Pulmonary artery endothelial cell (primary cell): ENCODE results near the gene RELA. TPM values are rescaled to one million over a fixed set of nuclear protein-coding genes. Genes with fewer than 3 reads are reported as not detected.
"Not testable (repeated sequence)": the region's sequence is repeated elsewhere in the genome, so short reads cannot be mapped to it uniquely, and the experiment has no call there.

Experiments used
- DNase-seq: peaks from one replicate; pipeline ENCODE4 v3.0.0-alpha.2; 2011; ENCODE audit warnings: low read depth, low spot score
- total RNA-seq: library from RNA; depleted of rRNA; stranded (reverse); fragments of >200 nt; gene quantifications from 2 replicates; pipeline ENCODE4 v1.2.3, GENCODE V29; 2014

RELA gene
- total RNA-seq, 1 donor from 2014 or later, result 20.0 TPM

DNA sequence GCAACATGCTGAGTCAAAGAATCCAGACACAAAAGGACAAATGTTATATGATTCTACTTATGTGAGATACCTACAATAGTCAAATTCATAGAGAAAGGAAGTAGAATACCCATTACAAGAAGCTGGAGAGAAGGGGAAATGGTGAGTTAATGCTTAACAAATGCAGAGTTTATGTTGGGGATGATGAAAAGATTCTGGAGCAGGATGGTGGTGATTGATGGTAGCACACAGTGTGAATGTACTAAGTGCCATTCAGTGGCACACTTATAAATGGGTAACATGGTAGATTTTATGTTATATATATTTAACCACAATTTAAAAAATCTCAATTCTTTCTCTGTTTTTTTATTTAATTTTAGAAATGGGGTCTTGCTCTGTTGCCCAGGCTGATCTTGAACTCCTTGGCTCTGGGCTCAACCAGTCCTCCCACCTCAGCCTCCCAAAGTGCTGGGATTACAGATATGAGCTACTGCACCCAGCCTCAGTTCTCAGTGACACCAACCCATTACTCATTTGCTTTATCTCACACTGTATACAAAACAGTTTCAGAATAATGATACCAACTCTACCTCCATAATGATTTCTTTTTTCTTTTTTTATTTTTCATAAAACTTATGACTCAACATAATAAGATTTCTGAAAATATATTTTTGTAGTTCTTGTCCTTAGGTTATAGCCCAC is 9.6 kb upstream of the RELA start:
- no peak for DNase-seq

DNA sequence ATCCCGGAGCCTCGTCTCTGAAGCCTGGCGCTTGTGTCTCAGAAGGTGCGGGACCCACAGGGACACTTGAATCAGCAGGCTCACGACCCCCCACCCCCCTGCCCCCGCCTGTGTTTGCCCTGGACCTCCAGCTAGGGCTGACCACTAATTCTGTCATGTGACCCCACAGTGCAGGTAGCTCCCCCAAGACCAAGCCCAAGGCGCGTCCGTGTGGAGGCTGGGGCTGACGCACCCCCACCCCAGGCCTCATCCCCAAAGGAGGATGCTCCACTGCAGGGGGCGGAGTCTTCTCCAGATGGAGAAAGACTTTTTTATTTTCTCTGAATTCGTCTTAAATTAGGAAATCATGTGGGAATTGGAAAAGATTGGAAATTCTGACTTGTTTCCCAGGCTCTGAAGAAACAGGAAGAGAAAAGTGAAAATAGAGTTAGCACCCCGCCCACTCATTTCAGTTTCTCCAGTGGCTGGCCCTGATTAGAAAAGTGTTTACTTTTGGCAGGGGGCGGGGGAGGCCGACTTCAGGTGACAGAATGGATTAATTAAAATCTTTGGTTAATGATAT is 1.0 kb upstream of the RELA start:
- no peak for DNase-seq

DNA sequence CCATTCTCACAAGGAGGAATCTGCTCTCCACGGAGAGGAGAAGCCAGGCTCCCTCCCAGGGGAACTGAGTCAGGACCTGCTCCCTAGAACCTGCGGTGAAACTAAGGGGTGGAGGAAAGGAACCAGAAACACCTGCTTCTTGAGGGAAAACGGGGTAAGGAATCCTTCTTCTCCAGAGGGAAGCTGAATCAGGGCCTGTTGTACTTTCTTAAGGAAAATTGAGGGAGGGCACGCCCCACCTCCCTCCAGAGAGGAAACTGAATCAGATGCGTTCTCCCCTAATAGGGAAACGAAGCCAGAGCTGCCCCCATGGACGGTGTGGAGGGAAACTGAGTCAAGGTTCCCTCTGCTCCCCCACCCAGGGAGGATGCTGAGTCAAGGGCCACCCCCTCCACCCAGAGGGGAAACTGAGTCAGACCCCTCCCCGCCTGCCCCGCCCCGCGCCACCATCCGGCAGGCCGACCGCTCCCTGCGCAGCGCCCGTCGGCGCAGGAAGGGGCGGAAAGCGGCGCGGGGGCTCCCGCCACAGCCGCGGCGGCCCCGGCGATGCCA is 393 bp downstream of the RELA start:
- DNase-seq, result no peak

DNA sequence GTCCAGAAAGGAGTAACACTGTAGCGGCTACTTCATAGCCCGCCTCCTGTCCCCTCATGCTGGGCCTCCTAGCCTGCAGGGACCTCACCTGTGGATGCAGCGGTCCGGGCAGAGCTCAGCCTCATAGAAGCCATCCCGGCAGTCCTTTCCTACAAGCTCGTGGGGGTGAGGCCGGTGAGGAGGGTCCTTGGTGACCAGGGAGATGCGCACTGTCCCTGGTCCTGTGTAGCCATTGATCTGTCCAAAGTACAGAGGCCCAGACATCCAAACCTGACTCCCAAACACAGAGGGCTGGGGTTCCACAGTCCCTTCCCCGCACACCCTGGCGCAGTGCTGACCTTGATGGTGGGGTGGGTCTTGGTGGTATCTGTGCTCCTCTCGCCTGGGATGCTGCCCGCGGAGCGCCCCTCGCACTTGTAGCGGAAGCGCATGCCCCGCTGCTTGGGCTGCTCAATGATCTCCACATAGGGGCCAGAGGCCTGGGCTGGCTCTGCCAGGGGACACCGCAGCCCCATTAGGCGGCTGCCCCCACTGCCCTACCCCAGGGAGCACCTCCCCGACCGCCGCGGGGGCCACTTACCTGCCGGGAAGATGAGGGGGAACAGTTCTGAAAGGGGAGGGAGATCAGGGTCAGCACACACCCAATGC is 993 bp downstream of the RELA start:
- DNase-seq, result no peak

DNA sequence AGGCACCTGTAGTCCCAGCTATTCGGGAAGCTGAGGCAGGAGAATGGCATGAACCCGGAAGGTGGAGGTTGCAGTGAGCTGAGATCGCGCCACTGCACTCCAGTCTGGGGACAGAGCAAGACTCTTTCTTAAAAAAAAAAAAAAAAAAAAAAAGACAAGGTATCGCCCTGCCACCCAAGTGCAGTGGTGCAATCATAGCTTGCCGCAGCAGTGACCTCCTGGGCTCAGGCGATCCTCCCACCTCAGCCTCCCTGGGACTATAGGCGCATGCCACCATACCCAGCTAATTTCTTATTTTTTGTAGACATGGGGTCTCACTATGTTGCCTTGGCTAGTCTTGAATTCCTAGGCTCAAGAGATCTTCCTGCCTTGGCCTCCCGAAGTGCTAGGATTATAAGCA is 1.8 kb downstream of the RELA start:
- DNase-seq, result not testable (repeated sequence)

DNA sequence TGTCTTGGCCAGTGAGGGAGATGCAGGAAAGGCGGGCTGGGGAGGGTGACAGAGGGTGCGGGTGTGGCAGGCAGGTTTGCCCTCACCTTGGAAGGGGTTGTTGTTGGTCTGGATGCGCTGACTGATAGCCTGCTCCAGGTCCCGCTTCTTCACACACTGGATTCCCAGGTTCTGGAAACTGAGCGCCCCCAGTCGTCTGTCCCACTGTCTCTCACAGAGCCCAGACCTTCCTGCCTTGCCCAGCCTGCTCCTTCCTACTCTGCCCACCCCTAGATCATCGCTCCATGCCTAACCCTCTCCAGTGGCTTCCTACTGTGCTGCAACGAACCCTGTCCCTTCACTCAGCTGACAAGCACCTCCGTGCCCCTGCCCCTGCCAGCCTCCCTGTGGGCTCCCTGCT is 2.7 kb downstream of the RELA start:
- no peak for DNase-seq

DNA sequence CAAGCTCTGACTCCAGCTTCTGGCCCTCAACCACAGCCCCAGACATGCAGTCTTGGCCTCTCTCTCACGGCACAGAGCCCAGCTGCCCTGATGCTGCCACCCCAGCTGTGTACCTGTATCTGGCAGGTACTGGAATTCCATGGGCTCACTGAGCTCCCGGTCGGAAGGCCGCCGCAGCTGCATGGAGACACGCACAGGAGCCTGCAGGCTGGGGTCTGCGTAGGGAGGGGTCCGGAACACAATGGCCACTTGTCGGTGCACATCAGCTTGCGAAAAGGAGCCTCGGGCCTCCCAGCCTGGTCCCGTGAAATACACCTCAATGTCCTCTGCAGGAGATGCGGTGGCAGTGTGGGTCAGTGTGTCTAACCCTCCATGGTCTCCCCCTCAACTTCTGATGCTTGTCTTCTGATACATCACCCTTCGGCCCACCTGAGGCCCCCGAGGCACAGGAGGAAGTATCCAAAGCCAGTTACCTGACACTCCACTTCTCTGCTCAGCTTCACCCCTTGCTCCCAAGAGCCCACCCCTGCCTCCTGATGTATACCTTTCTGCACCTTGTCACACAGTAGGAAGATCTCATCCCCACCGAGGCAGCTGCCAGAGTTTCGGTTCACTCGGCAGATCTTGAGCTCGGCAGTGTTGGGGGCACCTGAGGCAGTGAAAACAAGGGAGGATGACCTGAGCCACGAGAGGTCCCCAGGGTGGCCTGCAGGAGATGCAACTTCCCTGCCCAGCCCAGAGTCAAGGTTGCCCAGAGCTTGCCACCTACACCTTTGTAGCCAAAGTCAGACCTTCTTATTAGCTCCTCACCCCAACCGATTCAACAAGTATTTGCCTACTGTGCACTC is 4.3 kb downstream of the RELA start:
- DNase-seq, result no peak

DNA sequence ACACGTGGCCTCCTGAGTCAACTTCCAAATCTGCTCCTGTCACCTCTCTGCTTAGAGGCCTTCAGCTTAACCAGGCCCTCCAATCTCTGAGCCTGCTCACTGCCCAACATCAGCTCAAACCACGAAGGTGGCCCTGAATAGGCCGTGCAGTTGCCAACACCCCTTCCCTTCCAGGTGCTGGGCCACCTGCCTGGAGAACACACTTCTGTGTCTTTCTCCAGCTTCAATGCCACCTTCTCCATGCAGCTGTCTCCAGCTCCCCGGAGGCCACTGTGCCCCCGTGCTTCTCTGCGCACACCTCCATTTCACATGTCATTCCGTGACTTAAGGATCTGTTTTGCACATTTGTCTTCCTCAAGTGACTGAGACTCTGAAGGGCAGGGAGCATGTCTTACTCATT is 5.3 kb downstream of the RELA start:
- no peak for DNase-seq

DNA sequence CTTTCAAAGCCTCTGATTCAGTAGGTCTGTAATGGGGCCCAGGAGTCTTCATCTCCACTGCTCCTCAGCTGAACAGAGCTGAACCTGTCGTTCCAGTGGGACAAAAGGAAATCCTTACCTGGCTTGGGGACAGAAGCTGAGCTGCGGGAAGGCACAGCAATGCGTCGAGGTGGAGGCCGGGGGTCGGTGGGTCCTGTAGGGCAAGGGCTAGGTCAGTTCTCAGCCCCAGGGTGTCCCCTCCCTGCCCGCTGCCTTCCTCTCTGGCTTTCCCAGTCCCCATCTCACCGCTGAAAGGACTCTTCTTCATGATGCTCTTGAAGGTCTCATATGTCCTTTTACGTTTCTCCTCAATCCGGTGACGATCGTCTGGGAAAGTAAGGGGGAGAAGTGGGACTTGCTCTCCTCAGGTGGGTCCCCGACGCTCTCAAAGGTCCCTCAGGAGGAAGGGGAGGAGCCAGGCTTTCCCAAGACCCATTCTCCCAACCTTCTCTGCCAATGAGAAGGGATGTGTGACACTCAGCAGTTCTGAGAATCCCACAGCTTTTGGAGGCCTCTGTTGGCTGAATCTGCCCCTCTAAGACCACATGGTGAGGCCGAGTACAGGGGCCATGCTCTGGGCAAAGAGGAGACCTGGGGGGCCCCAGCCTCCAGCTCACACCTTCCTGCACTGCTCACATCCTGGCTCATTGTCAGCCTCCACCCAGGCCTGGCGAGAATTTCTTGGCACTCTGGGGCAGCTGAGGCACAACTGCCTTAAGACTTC is 7.0 kb downstream of the RELA start:
- DNase-seq, result no peak

DNA sequence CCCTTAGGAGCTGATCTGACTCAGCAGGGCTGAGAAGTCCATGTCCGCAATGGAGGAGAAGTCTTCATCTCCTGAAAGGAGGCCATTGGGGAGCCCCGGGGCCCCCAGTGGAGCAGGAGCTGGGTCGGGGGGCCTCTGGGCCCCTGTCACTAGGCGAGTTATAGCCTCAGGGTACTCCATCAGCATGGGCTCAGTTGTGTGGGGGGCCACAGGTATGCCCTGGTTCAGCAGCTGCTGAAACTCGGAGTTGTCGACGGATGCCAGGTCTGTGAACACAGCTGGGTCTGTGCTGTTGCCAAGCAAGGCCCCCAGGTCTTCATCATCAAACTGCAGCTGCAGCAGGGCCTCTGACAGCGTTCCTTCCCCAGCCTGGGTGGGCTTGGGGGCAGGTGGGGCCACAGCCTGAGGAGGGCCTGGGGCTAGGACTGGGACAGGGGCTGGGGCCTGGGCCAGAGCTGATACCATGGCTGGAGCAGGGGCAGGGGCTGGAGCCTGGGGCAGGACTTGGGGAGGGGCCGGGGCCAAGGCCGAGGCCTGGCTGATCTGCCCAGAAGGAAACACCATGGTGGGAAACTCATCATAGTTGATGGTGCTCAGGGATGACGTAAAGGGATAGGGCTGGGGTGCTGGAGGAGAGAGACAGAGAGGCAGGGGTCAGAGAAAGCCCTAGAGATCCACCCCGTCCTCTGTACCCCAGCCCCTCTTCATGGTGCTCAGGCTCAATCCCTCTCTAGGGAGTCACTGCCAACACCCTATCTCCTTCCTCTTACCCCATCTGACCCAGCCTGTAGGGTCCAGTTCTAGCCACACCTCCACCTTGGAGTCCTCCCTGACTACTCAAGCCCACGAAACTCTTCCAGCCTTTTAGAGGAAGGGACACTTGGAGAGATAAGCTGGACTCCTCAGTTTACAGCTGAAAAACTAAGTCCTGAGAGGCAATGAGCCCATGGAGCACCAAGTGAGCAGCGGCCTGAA is 8.1 kb downstream of the RELA start:
- no peak for DNase-seq

DNA sequence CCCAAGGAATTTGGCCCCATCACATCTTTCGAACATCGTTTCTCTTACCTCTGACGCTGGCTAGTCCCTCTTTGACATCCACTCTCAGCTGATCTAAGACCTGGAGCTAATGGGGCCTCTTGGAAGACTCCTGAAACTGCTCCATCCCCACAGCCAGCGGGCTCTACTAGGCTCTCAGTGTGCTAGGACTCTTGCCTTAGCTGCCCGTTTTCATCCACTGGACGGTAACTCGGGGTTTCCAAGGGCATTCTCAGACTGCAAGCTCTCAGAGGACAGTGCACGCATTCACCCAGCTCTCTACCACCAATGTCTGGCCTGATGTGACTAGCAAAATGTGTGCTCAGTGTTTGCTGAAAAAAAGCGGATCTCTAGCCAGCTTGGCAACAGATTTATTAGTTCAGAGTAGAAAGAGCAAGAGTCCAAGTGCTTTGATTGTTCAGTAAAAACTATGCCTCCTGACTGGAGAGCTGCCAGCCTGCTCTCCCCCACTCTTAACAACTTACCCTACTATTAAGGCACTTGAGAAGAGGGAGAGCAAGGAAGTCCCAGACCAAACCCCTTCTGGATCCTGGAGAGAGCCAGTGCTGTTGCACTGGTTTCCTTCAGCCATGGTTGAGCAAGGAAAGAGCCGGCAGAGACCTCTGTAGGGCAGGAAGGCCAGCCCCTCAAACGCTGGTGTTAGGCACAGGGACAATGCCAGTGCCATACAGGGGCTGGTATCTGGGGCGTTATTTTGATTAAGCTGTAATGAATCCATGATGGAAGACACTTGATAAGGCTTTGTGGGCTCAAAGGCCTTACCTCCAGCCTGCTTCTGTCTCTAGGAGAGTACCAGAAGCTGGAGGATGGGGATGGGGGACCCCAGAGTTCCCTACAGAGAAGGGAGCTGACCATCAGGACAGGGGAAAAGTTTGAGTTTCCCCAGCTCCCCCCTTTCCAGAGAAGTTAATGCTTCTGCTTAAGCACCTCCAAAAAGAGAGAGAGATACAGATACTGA is 9.2 kb downstream of the RELA start:
- DNase-seq, result no peak

DNA sequence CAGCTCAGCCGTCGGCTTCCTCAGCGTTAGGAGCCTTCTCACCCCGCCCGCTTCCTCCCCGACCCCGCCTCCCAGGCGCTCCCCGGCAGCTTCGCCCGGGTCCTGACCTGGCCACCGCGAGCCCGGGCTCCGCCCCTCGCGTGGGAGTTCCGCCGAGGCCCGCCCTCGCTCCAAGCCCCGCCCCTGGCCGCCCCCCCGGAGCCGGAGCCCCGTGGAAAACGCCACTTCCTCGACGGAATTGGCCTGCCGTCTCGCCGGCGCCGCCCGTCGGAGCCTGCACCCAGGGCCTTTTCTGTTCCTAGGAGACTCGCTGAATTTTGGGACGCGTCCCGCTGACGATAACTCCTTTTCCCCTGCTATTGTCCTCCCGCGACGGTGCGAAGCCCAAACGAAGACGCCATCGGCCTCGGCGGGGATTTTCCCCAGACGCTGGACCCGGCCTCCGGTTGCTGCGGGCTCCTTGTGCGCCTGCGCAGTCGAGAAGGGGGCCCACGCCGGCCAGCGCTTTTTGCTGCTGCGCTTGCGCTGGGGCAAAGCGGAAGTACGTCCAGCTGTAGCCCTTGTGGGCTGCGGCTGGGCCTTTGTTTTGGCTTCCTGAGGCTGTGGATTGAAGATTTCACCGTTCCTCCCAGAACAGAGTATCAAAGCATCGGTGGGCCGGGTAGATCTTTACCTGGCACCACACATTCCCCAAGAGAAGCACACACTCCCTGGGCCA is 10.0 kb downstream of the RELA start:
- peak; percentile 74 for DNase-seq

DNA sequence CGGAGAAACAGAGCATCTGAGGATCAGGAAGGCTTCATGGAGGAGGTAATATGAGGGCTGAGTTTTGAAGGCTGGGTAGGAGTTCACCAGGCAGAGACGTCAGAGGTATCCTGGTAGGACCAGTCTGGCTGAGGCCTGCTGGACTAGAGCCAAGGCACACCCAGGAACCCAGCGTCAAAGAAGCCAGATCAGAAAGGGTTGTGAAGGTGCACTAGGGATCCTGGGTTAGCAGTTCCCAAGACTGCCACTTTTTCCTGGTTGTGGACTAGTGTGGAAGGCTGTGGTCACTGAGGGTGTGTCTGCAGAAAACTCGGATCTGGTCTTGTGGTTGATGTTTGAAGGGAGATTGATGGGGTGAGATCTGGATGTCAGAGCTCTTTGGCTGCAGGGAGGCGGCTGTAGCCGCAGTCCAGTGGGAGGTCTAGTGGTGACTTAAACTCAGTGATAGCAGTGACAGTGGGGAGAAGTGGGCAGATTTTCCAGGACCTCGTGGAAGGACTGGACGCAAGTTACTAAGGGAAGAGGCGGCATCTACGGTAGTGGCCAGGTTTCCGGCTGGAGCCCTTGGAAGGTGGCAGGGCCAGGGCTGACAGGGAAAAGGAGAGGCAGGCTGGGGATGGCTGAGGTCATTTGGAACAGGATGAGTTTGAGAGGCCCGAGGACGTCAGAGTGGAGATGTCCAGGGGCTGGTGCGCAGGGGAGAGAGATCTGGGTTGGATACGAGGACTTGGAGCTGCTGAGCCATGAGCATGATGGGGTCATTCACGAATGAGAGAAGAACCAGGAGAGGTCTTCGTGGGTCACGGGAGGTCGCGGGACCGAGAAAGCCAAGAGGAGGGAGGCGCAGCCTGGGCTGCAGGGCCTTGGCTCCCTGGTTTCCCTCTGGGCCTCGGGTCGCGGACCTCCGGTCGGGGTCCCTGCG is 10.9 kb downstream of the RELA start:
- DNase-seq, result no peak

DNA sequence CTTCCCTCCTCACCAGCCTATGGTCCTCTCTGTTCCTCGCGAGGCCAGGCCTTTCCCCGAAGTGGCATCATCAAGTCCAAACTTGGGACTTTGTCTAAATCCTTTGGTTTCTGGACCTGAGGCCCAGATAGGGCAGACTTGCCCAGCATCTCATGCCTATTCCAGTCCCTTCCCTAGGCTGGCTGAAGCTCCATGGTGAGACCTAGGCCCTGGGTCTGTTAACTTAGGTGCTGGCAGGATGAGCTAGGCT is 11.5 kb downstream of the RELA start:
- no peak for DNase-seq

DNA sequence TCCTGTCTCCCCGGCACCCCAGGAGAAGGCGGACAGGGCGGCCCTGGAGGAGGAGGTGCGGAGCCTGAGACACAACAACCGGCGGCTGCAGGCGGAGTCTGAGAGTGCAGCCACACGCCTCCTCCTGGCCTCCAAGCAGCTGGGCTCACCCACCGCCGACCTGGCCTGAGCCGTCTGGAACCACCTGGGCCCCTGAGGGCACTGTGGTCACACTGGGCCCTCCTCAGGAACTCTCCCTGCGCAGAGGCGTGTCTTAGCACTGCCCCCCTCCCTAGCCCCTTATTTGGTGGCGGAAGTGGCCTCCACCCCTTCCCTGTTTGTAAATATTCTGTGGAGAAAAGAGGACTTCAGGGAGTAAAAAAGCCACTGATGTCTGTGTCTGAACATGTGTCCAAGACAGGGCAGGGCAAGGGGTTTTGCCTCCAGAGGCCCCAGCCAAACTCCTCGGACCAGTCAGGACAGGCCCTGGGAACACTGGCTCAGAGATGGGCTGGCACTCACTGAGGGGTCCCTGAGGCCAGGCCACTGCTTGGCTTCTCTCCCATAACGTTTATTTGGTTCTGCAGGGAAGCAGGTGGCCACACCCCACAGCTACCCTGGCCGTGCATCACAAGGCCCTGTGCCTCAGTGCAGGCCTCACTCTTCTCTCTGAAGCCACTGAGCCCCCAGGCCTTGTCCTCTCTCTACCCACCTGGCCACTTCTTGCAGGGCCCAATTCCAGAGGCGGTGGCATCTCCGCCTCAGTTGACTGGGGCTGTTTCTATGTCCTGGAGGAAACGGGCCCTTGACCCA is 12.0 kb downstream of the RELA start:
- DNase-seq, result no peak
